HG02943 (cell line): Measurements from ENCODE around the gene PAPPA2.
A peak's percentile ranks its signal among the peaks of the same experiment; 100 is the strongest.

Experiments
- ATAC-seq: cut with Tn5 transposase; IDR thresholded peaks from one replicate; pipeline ENCODE4 v1.9.1; 2021; ENCODE audit warnings: mild to moderate bottlenecking, low read depth, moderate library complexity; ENCODE audit not compliant: unreplicated experiment

Gene PAPPA2

DNA sequence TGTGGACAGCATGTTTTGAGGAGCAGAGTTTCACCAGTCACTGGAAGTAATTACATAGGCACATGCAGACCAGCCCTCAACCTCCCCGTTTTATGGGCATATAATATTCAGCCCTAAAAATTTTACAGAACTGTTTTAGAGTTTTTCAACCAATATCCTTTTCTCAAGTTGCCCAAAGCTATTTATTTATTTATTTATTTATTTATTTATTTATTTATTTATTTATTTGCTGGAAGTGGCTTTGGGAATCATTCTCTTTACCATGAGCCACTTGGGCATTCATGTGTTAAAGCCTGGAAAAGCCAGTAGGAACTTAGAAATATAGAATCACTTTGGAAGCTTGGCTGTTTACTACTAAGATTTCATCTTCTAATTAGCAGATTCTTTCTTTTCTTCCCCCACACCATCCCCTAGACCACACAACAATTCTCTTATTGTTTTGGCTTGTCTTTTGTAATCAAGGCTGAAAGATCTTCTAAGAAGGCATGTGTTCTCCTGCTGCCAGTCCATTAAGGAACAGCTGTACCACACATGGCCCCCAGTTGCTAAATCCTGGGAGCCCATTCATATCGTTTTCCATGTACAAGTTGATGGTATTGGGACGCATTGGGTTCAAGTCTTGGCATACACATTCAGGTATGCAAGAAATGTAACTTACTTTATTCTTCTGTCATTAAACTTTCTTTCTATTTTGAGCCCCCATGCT lies 220.0 kb downstream of the PAPPA2 start:
- no peak for ATAC-seq

DNA sequence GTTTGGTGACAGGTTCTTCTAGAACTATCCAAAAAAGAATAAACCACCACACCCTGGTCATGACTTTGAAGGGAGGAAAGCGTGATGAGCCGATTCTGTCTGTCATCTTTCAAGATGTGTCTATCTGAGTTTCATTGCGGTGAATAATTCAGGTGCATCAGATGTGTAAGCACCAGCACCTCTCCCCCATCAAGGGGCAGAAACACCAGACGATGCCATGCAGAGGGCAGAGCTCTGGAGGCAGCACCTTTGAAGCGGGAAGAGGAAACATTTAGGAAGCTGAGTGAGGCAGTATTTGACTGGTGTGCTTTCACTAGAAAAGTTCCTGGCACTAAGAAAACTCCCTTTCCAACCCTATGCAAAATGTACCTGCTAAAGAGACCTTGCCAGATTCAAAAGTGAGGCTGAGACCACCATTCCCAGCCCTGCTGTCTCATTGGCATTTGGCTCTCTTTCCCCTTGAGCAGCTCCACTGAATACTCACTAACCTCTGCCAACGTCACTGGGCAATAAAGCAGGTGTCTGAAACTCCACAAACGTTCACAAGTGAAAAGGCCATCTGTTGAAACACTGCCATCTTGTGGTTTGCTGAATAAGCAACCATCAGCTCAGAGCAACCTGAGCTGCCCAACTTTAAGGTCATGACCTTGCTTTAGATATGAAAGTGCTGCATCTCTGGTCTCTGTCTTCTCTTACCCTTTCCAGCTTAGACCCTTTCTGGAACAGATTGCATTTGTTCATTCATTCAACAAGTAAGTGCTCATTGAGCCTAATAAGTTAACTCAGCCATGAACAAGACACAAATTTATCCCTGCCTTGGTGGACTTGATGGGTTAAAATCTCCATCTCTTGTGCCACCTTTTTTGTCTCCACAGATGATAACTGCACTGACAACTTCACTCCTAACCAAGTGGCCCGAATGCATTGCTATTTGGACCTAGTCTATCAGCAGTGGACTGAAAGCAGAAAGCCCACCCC lies 228.6 kb downstream of the PAPPA2 start:
- peak; percentile 89 for ATAC-seq

DNA sequence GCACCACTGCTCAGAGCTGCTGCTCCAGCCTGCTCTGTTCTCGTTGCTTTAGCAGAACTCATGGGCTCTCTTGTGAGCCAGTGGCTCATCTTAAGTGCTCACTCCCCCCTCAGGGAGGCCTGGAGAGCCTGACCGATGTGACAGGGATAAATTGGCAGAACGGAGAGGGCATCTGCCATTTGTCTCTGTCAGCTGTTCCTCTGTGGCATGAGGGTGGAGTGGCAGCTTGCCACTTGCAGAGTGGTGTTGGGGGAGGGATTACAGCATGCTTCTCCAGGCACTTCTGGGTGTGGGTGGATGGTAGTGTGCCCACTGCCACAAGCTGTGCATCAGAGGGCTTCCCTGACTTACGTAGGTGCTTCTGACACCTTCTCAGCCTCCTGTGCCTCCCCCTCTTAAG lies 229.5 kb downstream of the PAPPA2 start:
- ATAC-seq, result no peak

DNA sequence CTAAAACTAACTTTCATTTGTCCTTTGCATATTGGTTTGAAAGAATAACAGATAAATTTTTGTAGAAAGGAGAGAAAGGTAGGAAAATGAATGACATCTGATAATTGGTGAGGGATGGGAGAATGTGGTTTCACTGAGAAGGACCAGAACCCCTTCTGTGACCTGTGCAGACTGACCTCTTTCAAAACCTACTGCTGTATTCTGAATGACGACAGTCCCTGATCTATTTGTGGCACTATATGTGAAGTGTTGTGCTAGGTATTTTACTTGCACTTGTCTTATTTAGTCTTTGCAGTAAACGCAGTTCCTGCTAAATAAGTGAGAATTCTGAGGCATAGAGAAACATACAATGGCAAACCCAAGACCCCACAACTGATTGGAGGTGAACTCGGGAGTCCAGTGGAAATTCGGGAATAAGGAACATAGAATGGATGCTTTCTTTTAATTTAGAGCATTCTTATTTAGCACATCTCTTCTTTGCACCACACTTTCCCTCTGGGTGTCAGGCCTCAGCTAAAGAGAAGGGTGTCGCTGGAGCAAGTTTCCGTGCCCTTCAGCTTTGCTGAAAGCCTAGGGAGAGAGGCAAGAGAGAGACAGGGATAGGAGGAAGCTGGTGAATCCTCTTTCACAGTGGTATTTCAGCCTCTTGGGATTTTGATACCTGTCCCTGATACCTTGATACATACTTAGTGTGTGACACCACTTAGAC lies 230.2 kb downstream of the PAPPA2 start:
- no peak for ATAC-seq

DNA sequence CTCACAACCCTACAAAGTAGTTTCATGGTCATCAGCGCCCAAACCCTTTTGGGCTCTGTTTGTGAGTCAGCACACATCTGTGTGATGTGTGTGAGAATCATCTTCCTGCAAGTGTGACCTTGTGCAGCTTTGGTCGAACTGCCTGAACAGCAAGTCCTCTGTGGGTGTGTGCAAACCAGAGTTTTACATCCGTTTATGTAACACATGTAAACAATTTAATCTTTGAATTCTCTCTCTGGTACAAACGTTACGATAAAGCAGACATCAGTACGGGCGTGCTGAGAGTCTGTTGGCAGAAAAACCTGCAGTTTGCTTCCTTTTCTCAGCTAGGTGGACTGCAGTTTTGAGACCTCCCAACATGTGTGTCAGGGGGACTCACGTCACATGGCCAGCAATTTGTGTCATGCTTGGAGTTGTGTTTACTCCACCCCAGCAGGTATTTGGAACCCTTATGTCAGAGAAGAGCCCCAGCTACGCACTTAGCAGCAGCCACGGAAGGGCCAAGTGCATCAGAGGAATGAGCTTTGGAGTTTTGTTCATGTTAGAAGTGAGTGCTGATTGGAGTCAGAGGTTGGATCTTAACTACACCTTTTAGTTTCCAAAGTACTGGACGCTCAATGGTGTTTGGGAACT lies 230.8 kb downstream of the PAPPA2 start:
- ATAC-seq, result no peak

DNA sequence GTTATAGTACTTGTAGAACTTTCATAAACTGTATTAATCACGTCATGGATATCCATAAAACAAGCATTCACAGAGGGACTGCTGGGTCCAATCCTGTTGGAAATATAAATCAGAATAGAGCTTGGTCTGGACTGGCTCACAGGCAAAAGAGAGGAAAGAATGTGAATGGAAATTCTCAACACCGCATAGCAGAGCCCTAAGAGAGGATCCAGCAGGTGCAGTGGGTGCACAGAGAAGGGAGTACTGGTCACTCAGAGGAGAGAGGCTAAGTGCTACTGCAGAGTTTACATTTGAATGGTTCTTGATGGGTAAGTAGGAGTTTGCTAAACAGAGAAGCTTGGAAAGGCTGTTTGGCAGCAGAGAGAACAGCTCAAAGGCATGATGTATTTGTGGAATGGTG lies 231.7 kb downstream of the PAPPA2 start:
- ATAC-seq, result no peak

DNA sequence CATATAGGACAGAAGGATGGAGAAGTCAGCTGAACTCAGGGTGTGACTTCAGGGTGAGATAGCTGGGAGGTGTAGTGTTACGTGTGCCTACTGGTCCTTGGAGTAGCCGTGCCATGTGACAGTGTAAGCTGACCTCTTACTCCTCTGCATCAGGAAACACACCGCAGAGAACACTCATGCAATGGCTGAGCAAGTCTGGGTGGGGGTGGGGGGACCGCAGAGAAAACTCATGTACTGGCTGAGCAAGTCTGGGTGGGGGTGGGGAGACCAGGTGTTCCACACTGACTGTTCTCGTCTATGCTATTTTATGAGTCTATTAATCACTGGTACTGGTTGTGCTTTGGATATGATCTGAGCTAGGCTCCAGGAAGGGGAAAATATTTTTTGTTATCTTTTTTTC lies 233.1 kb downstream of the PAPPA2 start:
- no peak for ATAC-seq

DNA sequence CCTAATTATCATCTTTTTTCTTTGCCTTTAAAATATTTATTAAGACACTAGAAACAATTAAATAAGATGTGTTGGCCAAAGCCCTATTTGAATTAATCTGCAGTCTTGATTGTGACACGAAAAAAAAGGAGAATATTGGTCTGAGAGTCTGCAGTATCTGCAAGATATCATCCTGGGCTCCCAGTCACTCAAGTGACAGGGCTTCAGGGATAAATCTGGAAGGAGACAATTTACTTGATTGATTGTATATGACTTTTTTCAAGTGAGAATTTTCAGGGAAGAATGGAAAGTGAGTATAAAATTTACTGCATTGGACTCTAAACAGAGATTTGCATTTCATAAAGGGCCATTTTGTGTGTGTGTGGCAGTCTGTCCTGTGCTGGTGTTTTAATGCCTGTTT lies 233.7 kb downstream of the PAPPA2 start:
- no peak for ATAC-seq

DNA sequence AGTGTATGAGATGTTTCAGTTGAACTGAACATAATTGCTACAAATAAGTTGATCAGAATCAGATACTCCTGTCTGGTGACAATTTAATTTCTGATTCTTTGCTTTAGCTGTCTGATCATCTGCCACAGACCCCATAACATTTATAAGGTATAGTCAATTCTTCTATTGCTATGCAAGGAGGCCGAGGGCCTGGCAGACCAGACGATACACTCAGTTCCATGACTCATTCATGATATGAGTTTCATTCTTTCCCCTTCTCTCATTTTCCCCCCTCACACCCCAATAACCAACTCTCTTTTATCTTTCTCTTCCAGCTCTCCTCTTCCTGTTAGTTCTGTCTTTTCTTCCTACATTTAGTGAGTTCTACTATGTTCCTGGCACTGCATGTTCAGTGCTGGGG lies 236.8 kb downstream of the PAPPA2 start:
- ATAC-seq, result no peak

DNA sequence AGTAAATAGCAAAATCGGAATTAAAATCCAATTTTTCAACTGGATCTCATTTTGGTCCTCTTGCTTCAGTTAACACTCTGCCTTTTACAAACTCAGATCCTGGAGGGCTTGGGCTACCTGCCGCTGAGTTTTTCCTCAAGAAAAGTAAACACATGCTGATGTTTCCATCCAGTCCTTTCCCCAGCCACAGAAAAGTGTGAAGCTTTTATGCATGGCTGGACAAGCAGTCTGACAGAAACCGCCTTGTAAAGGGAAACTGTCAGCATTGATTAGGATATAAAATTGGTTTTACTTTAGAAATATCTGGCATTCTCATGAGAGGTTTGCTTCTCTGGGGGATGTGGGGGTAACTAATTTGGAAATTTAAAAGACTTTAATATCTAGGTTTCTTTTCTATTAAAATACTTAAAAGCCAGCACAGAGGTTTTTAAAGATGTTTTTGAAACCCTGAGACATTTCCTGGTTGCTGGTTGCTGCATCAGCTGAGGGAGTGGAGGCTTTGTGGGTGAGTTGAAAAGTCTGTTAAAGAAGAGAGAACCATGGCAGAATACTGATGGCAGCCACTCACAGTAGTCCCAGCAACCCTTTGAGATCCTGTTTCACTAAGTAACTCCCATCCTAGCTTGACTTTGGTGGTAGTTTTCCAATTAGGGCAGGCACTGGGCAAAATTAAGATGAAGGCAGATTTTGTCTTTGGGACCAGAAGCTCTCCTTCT lies 238.3 kb downstream of the PAPPA2 start:
- ATAC-seq, result no peak

DNA sequence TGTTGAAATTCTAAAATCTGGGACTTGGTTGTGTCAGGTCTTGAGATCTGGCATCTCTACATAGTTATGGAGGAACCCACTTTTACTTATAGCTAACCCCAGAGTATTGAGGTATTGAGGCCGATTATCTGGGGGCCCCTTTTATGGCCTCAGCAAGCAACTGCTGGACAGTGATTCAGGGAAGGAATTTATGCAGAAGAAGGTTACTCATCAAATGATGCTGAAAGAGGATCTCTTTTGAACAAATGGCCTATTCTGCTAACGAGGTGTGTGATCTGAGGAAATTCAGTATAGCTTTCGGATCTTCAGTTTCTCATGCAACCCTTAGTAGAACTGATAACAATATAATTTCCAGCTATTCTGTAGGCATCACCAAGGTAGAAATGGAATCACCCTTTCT lies 239.9 kb downstream of the PAPPA2 start:
- ATAC-seq, result no peak

DNA sequence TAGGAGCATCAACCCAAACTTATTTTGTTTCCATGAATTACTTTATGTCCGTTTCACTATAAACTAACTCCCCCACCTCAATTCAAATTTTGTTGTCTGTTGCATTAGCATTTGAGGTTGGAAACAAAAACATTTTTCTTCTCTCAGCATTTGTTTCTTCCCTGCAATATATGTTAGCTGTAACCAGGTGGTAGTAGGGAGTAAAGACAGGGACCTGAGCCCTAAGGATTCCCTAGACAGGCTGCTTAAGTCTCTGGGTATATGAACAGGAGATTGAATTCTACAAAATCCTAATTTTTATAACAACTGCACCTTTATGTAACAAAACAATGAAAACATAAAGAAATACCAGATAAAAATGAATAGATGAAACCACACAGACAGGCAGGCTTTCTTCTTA lies 242.6 kb downstream of the PAPPA2 start:
- no peak for ATAC-seq

DNA sequence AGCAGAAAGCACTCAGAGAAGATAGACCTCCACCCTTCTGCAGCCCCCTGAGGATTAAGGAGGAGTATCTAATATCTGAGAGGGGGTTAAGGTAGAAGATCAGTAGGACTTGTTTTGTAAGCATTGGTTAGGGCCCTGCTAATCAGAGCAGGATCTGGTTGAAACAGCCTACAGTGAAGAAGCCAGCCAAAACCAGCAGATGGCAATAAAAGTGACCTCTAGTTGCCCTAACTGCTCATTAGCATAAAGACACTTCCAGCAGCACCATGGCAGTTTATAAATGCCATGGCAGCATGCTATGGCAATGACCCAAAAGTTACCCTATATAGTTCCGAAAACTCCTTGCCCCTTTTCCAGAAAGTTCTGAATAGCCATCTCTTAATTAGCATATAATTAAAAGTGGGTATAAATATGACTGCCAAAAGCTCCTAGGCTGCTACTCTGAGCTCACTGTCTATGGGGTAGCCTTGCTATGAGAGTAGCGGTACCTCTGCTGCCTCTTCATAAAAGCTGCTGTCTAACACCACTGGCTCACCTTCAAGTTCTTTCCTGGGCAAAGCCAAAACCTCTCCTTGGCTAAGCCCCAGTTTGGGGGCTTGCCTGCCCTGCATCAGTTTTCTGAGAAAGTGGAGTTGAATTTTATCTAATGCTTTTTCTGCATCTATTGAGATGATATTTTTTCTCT lies 254.2 kb downstream of the PAPPA2 start:
- no peak for ATAC-seq

DNA sequence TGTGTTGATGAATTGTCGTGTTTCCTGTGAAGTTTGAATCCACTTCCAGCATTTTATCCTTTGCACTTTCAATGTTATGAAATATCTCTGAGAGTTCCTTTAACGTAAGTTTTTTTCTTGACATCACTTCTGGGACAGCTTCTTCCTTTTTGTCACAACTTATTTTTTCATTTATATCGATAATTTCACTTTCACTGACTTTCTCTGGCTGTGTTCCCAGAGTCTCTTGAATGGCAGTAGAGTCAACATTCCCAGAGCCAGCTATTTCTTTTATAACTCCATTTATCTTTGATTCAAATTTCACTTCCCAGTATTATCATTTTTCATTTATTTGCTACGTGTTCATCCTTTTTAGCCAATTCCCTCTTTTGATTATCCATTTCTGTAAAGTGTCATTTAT lies 256.5 kb downstream of the PAPPA2 start:
- no peak for ATAC-seq

DNA sequence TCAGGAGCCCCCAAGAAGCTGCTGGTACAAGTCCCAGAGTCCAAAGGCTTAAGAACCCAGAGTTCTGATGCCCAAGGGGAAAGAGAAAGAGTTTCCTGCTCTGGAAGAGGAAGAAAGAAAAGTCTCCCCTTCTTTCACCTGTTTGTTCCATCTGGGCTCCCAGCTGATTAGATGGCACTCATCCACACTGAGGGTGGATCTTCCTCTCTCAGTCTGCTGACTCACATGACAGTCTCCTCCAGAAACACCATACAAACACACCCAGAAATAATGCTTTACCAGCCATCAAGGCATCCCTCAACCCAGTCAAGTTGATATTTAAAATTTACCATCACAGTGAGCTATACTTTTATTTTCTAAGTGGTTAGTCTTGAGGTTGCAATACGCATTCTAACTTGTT lies 257.9 kb downstream of the PAPPA2 start:
- ATAC-seq, result no peak

DNA sequence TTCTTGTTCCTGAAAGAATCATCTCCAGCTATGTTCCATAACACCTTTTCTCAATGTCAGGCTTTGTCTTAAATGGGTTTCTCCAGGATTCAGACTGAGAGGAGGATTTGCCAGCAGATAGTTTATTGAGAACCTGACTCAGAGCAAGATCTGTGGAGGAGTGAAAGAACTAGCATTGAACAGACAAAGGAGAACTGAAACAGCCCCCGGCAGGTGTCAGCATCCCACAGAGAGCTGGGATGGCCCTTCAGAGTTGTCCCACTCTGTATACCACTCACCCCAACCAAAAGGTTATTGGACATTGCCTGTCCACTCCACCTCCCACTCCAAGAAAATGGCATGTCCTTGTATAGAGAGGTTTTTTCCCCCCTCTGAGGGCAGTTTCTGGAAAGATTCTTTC lies 270.7 kb downstream of the PAPPA2 start:
- no peak for ATAC-seq

DNA sequence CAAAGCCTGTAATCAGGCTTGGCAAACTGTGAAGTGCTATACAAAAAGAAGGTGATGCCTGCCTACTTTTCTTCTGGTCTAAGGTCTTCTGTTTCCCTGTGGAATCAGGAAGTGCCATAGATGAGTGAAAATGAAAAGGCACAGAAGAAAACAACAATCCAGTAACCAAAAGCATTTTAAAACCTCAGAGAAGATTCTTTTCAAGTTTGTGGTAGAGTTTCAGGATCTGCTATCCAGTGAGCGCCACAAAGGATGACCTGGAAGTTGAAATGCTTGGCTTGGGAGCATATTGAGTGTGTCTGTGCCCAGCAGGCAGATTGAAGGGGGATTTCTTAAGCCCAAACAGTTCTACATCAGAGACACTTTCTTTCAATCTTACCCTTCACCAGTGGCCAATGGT lies 272.2 kb downstream of the PAPPA2 start:
- no peak for ATAC-seq

DNA sequence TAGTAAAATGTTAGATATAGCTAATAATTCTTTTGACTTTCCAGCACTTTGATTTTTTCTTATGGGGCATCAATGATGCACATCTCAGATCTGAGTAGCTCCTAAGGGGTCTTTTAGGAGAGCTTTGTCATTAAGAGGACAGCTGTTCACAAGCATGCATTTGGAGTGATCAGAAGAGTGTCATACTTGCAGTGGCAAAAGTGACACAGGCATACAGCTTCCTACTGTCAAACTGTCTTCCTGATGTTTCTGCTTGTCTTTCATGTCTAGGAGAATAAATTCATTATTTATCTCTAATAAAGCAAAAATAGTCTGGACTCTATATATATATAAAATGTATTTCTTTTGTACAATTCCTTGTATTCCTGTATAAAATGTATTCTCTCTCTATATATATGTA lies 273.0 kb downstream of the PAPPA2 start:
- no peak for ATAC-seq

DNA sequence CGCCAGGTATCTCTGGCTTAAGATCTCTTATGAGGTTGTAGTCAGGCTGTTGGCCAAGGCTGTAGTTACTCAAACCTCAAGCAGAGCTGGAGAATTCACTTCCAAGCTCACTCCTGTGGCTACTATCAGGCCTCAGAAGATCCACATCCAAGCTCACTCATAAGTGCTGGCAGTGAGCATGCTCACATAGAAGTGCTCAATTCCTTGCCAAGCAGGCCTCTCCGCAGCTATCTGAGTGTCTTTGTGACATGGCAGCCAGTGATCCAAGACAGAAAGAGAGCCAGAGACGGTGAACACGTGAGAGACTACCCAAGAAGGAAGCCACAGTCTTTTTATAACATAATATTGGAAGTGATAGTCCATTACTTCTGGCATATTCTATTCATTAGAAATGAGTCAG lies 278.2 kb downstream of the PAPPA2 start:
- ATAC-seq, result no peak

DNA sequence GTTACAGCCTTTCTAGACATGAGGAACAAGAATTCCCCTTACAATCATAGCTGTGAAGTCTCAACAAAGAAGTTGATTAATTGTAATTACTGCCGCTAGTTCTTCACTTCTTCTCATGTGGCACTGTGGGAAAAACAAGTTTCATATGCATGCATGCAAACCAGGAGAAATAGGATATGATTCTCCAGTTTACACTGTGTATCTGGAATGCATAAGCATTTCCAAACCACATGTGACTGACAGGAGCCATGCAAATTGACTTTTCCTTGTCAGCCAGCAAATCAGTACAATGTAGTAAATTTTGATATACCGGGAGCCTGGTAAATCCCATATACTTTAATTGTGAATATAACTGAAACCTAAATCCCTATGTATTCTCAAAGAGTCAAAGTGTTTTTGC lies 279.3 kb downstream of the PAPPA2 start:
- ATAC-seq, result no peak
